Activated CD8-positive, alpha-beta memory T cell treated with anti-CD3 and anti-CD28 coated beads for 48 hours (primary cell): ENCODE measurements around the gene C4orf50.
"Not testable (repeated sequence)": the region's sequence is repeated elsewhere in the genome, so short reads cannot be mapped to it uniquely, and the experiment has no call there.

Source experiments
- DNase-seq, 3 experiments: peaks; one replicate each; pipeline ENCODE4 v3.0.0-alpha.2; 2020; ENCODE audit warnings: low read depth in 2 of 3, low spot score in 2 of 3

C4orf50 gene

GRCh38 chr4:6019316-6020263 lies 1.4 kb upstream of the C4orf50 start:
- no peak for DNase-seq

GRCh38 chr4:6017800-6018199 lies 431 bp downstream of the C4orf50 start:
- DNase-seq, result no peak

- no peak for DNase-seq
Observed at GRCh38 chr4:6017030-6017429, 1.2 kb downstream of the C4orf50 start.

GRCh38 chr4:6013564-6013963 lies 4.7 kb downstream of the C4orf50 start:
- no peak for DNase-seq

GRCh38 chr4:6012200-6012599 lies 6.0 kb downstream of the C4orf50 start:
- DNase-seq, result no peak

- no peak for DNase-seq
Observed at GRCh38 chr4:6011686-6012085, 6.5 kb downstream of the C4orf50 start.

- no peak for DNase-seq
Observed at GRCh38 chr4:6011271-6011671, 7.0 kb downstream of the C4orf50 start.

- no peak for DNase-seq
Observed at GRCh38 chr4:6010789-6011188, 7.4 kb downstream of the C4orf50 start.

GRCh38 chr4:6009452-6009851 lies 8.8 kb downstream of the C4orf50 start:
- DNase-seq, result no peak

GRCh38 chr4:6008766-6009385 lies 9.4 kb downstream of the C4orf50 start:
- DNase-seq, result no peak

GRCh38 chr4:6008092-6008551 lies 10.1 kb downstream of the C4orf50 start:
- DNase-seq, result no peak

GRCh38 chr4:6005175-6005574 lies 13.1 kb downstream of the C4orf50 start:
- no peak for DNase-seq

GRCh38 chr4:6003485-6003884 lies 14.7 kb downstream of the C4orf50 start:
- not testable (repeated sequence) for DNase-seq

- no peak for DNase-seq
Observed at GRCh38 chr4:6002926-6003325, 15.3 kb downstream of the C4orf50 start.

- DNase-seq, result no peak
Observed at GRCh38 chr4:6002492-6002833, 15.8 kb downstream of the C4orf50 start.

GRCh38 chr4:6001680-6002491 lies 16.3 kb downstream of the C4orf50 start:
- DNase-seq, result no peak

GRCh38 chr4:5999830-6000365 lies 18.3 kb downstream of the C4orf50 start:
- no peak for DNase-seq

- no peak for DNase-seq
Observed at GRCh38 chr4:5999356-5999755, 18.9 kb downstream of the C4orf50 start.

GRCh38 chr4:5998333-5998936 lies 19.8 kb downstream of the C4orf50 start:
- DNase-seq, result peak in 2 of 3 experiments; percentile 13 to 18

GRCh38 chr4:5996641-5997040 lies 21.6 kb downstream of the C4orf50 start:
- DNase-seq, result no peak
